Measurements from ENCODE around the gene FAM169A. TPM values are rescaled to one million over a fixed set of nuclear protein-coding genes. Genes with fewer than 3 reads are reported as not detected.

The FAM169A gene
- total and polyA plus RNA-seq, 2 donors (not counting 3 experiments of a cell fraction or from before 2014, with no cell fraction given), result 0.06 to 0.62 TPM

DNA sequence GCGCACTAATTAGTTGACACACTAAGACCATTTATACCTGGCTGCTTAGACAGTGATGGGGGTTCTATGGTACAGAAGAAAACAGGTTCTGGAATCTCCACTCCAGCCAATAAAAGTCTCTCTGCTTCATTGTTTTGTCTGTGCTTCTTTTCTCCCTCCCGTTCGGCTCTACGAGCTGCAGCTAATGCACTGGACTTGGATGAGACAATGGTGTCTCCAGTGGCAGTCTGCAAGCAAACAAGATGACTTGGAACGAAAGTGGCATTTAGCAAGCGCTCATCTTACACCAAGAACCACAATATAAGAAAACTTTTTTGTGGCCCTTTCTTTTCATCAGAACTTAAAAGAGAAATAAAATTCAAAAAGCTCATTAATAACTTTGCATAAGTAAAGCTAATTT is 129.4 kb downstream of the FAM169A start:
- H3K4me1 ChIP-seq (ENCODE audit: control insufficient read depth, extremely low read depth, insufficient read depth, low read length), result no peaks in the 10 kb centered on the region
- no peak overlapping the region for H3K4me2 ChIP-seq (ENCODE audit: insufficient read depth, low read length)
- no peak for DNase-seq (ENCODE audit: low read depth, low spot score)
- peaks cover 2 to 3% of the 10 kb centered on the region in 2 experiments for H3K36me3 ChIP-seq (ENCODE audit: control insufficient read depth in 2 of 2, extremely low read depth in 1 of 2, insufficient read depth in 2 of 2, low read length in 2 of 2)
- H3K79me2 ChIP-seq (ENCODE audit: control insufficient read depth, insufficient read depth, low read length), result no peaks in the 10 kb centered on the region
- TF ChIP-seq MYC (IDR thresholded peaks at IDR 0.05; ENCODE audit: low read depth, low read length) (no peak), JUN (IDR thresholded peaks at IDR 0.05; ENCODE audit: borderline replicate concordance, insufficient read depth, insufficient read length, low read depth) (no peak), EZH2 (IDR thresholded peaks at IDR 0.05; ENCODE audit: borderline replicate concordance, low read depth, low read length, severe bottlenecking) (no peak), GATA2 (IDR thresholded peaks at IDR 0.05; ENCODE audit: insufficient read depth, insufficient read length, low read depth, low read length) (no peak), FOS (IDR thresholded peaks at IDR 0.05; ENCODE audit: borderline replicate concordance, insufficient read depth, low read length) (no peak), POLR2AphosphoS5 (IDR thresholded peaks at IDR 0.05; ENCODE audit: insufficient read depth, low read depth, low read length) (no peak), POLR2A (IDR thresholded peaks at IDR 0.05; ENCODE audit: low read depth, low read length) (no peak)
- TF ChIP-seq, protein P1, sequence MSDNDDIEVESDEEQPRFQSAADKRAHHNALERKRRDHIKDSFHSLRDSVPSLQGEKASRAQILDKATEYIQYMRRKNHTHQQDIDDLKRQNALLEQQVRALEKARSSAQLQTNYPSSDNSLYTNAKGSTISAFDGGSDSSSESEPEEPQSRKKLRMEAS (IDR thresholded peaks at IDR 0.05; ENCODE audit: insufficient read depth, insufficient read length), result no peak
- TF ChIP-seq, protein P2, sequence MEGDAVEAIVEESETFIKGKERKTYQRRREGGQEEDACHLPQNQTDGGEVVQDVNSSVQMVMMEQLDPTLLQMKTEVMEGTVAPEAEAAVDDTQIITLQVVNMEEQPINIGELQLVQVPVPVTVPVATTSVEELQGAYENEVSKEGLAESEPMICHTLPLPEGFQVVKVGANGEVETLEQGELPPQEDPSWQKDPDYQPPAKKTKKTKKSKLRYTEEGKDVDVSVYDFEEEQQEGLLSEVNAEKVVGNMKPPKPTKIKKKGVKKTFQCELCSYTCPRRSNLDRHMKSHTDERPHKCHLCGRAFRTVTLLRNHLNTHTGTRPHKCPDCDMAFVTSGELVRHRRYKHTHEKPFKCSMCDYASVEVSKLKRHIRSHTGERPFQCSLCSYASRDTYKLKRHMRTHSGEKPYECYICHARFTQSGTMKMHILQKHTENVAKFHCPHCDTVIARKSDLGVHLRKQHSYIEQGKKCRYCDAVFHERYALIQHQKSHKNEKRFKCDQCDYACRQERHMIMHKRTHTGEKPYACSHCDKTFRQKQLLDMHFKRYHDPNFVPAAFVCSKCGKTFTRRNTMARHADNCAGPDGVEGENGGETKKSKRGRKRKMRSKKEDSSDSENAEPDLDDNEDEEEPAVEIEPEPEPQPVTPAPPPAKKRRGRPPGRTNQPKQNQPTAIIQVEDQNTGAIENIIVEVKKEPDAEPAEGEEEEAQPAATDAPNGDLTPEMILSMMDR (IDR thresholded peaks at IDR 0.05; ENCODE audit: extremely low read depth in 1 of 2, insufficient read depth in 1 of 2, low read depth in 1 of 2, low read length in 2 of 2), result no peak
- no peak overlapping the region for H3K27ac ChIP-seq (ENCODE audit: insufficient read depth, low read depth, low read length)
- dilution Hi-C loops (cut with MboI; ENCODE audit: extremely low pct_ligation_motif_present, low sequenced_read_pairs), result no loop called here
- ChIA-PET CTCF (interaction anchor here (1.0 kb wide), 1 partner anchor 11 kb away, joined by 3 read pairs; no protein-coding TSS in a partner anchor), POLR2A (no interaction called here)
- H2AFZ ChIP-seq (ENCODE audit: low read depth, low read length), result no peak overlapping the region
- intact Hi-C loops (cut with micrococcal nuclease), result no loop called here
- no peaks in the 10 kb centered on the region for H4K20me1 ChIP-seq (replicated peaks; ENCODE audit: control insufficient read depth, extremely low read depth, insufficient read depth, low read length)
- no peaks in the 10 kb centered on the region for H3K9me3 ChIP-seq (replicated peaks; ENCODE audit: control insufficient read depth, insufficient read depth, low read length)
- H3K4me3 ChIP-seq (replicated peaks in 1 of 3; ENCODE audit: insufficient read depth in 1 of 3, low read depth in 1 of 3, low read length in 3 of 3), result no peak overlapping the region
- H3K27me3 ChIP-seq (ENCODE audit: control insufficient read depth in 2 of 2, insufficient read depth in 2 of 2, low read length in 2 of 2), result no peaks in the 10 kb centered on the region
- BruUV-seq (replicated peaks), result no TSS peak
- no peaks in the 10 kb centered on the region for H3K9me1 ChIP-seq (replicated peaks; ENCODE audit: control insufficient read depth, extremely low read depth, insufficient read depth, low read length)
- no peak for FAIRE-seq
- no peak overlapping the region for H3K9ac ChIP-seq (replicated peaks; ENCODE audit: extremely low read depth, insufficient read depth, low read length)

Small RNAs within 50 kb of the gene (small RNA-seq; reads per million reads assigned to genes)
- gene RF00561 (ENCODE audit: insufficient read depth, insufficient read length, low read depth, low replicate concordance), result not detected

Other genes starting within 250 kb of the FAM169A start
- gene ENC1, start 225.7 kb downstream of the FAM169A start, total RNA-seq, result 42.2 and 53.6 TPM in 2 replicates
- gene ENC1, start 225.7 kb downstream of the FAM169A start, polyA plus RNA-seq, result 53.3 and 59.7 TPM in 2 replicates
- 176 and 182 TPM in 2 replicates for gene HEXB, start 181.2 kb downstream of the FAM169A start, total RNA-seq
- 126 and 128 TPM in 2 replicates for gene HEXB, start 181.2 kb downstream of the FAM169A start, polyA plus RNA-seq
- 23.3 and 29.0 TPM in 2 replicates for gene GFM2, start 99.3 kb downstream of the FAM169A start, total RNA-seq
- gene GFM2, start 99.3 kb downstream of the FAM169A start, polyA plus RNA-seq, result 11.5 and 16.5 TPM in 2 replicates
- gene NSA2, start 99.1 kb downstream of the FAM169A start, total RNA-seq, result 72.4 and 73.8 TPM in 2 replicates
- 9.7 and 20.7 TPM in 2 replicates for gene NSA2, start 99.1 kb downstream of the FAM169A start, polyA plus RNA-seq
- gene GCNT4, start 186.2 kb upstream of the FAM169A start, total RNA-seq, result not detected in 2 replicates
- gene GCNT4, start 186.2 kb upstream of the FAM169A start, polyA plus RNA-seq, result not detected in 2 replicates